Measurements from ENCODE around the gene CDC23.

- TF ChIP-seq CTCF (IDR thresholded peaks at IDR 0.05) (no peak), EP300 (IDR thresholded peaks at IDR 0.05; ENCODE audit: low read depth) (no peak)
Measured at GRCh38 chr5:138149530-138149929, 63.6 kb downstream of the CDC23 start.
